ENCODE results near the gene REXO5. TPM values are rescaled to one million over a fixed set of nuclear protein-coding genes. Genes with fewer than 3 reads are reported as not detected.

The REXO5 gene
- total and polyA plus RNA-seq, 2 of the 13 experiments (the other 11 are each of a cell fraction or from before 2014, with no cell fraction given) = 5.9 to 13.1 TPM

- TF ChIP-seq SNAPC4 (CRISPR knock-in tag; IDR thresholded peaks at IDR 0.05) = no peak
- TF ChIP-seq ZFY (CRISPR knock-in tag; IDR thresholded peaks at IDR 0.05) = no peak
- no peak for TF ChIP-seq SIX1 (CRISPR knock-in tag; IDR thresholded peaks at IDR 0.05; ENCODE audit: borderline replicate concordance)
- peak; percentile 15; the same call in 1 of the 2 replicates for TF ChIP-seq CEBPG (CRISPR knock-in tag; IDR thresholded peaks at IDR 0.05)
- TF ChIP-seq ZNF83 (CRISPR knock-in tag; IDR thresholded peaks at IDR 0.05; ENCODE audit: borderline replicate concordance) = no peak
- no peak for TF ChIP-seq ZNF205 (CRISPR knock-in tag; IDR thresholded peaks at IDR 0.05)
- TF ChIP-seq, protein P1, sequence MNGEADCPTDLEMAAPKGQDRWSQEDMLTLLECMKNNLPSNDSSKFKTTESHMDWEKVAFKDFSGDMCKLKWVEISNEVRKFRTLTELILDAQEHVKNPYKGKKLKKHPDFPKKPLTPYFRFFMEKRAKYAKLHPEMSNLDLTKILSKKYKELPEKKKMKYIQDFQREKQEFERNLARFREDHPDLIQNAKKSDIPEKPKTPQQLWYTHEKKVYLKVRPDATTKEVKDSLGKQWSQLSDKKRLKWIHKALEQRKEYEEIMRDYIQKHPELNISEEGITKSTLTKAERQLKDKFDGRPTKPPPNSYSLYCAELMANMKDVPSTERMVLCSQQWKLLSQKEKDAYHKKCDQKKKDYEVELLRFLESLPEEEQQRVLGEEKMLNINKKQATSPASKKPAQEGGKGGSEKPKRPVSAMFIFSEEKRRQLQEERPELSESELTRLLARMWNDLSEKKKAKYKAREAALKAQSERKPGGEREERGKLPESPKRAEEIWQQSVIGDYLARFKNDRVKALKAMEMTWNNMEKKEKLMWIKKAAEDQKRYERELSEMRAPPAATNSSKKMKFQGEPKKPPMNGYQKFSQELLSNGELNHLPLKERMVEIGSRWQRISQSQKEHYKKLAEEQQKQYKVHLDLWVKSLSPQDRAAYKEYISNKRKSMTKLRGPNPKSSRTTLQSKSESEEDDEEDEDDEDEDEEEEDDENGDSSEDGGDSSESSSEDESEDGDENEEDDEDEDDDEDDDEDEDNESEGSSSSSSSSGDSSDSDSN (CRISPR knock-in tag; IDR thresholded peaks at IDR 0.05) = peak; percentile 43; the same call in 1 of the 2 replicates
- no peak for TF ChIP-seq ZC3H13 (CRISPR knock-in tag; IDR thresholded peaks at IDR 0.05)
- no peak for TF ChIP-seq ZSCAN29 (CRISPR knock-in tag; conservative IDR thresholded peaks at IDR 0.05)
- no peak for TF ChIP-seq PBX2 (CRISPR knock-in tag; IDR thresholded peaks at IDR 0.05)
- TF ChIP-seq ZSCAN22 (CRISPR knock-in tag; IDR thresholded peaks at IDR 0.05) = no peak
- TF ChIP-seq ZNF33A (CRISPR knock-in tag; IDR thresholded peaks at IDR 0.05; ENCODE audit: borderline replicate concordance) = no peak
- TF ChIP-seq TEF (CRISPR knock-in tag; IDR thresholded peaks at IDR 0.05) = no peak
- TF ChIP-seq HNRNPH1 (optimal IDR thresholded peaks at IDR 0.05; ENCODE audit: low read depth, low read length) = no peak
- no peak for TF ChIP-seq ZNF720 (CRISPR knock-in tag; IDR thresholded peaks at IDR 0.05)
- peak; percentile 64 for TF ChIP-seq TEAD3 (CRISPR knock-in tag; optimal IDR thresholded peaks at IDR 0.05; ENCODE audit: borderline replicate concordance)
- TF ChIP-seq NPAS2 (CRISPR knock-in tag; IDR thresholded peaks at IDR 0.05; ENCODE audit: borderline replicate concordance) = no peak
- peak; percentile 65; the same call in 1 of the 2 replicates for TF ChIP-seq DPF2 (CRISPR knock-in tag; IDR thresholded peaks at IDR 0.05; ENCODE audit: borderline replicate concordance, low read depth)
- no peak for TF ChIP-seq ZNF800 (CRISPR knock-in tag; IDR thresholded peaks at IDR 0.05)
- no peak for TF ChIP-seq CCAR2 (optimal IDR thresholded peaks at IDR 0.05; ENCODE audit: low read depth, low read length)
Observed at GRCh38 chr16:20878682-20879147, 72.4 kb downstream of the REXO5 start (continued).

All from HepG2 (cell line).